Upper lobe of left lung (tissue), 4 donors: ENCODE measurements around the gene DCLRE1C.

Experiments used
- EP300 ChIP-seq, 4 donors: sonication (generic); formaldehyde crosslinking; IDR thresholded peaks; one replicate each; pipeline ENCODE4 v1.5.1; 2017; ENCODE audit warnings: antibody characterized with exemption in 4 of 4, control low read depth in 2 of 4
- POLR2A ChIP-seq, 4 donors: fragments of 450-650 bp; IDR thresholded peaks; one replicate each; pipeline ENCODE4 v1.5.1; 2016 to 2017; ENCODE audit warnings: antibody characterized with exemption in 4 of 4, mild to moderate bottlenecking in 2 of 4
- POLR2AphosphoS5 ChIP-seq, 2 donors: sonication (generic); formaldehyde crosslinking; IDR thresholded peaks; one replicate each; pipeline ENCODE4 v1.5.1; 2017; ENCODE audit warnings: antibody characterized with exemption in 2 of 2
- TF ChIP-seq, protein P1 (sequence below), 6 experiments: fragments of 450-650 bp in 4 of 6; fragments of 200-600 bp in 2 of 6; sonication (generic) in 2 of 6; IDR thresholded peaks; one replicate each; pipeline ENCODE4 v1.5.1; 2016 to 2019; ENCODE audit warnings: antibody characterized with exemption in 6 of 6

DNA sequence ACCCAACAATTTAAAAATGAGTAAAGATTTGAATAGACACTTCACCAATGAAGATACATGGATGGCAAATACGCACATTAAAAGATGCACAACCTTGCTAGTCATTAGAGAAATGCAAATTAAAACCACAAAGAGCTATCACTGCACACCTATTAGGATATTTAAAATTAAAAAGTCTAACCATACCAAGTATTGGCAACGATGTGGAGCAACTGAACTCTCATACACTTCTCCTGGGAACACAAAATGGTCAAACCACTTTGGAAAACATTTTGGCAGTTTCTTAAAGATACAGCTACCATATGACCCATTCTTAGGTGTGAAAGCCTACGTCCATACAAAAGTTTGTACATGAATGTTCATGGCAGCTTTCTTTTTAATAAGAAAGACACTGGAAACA, 36.1 kb downstream of the DCLRE1C start:
- TF ChIP-seq, protein P1, sequence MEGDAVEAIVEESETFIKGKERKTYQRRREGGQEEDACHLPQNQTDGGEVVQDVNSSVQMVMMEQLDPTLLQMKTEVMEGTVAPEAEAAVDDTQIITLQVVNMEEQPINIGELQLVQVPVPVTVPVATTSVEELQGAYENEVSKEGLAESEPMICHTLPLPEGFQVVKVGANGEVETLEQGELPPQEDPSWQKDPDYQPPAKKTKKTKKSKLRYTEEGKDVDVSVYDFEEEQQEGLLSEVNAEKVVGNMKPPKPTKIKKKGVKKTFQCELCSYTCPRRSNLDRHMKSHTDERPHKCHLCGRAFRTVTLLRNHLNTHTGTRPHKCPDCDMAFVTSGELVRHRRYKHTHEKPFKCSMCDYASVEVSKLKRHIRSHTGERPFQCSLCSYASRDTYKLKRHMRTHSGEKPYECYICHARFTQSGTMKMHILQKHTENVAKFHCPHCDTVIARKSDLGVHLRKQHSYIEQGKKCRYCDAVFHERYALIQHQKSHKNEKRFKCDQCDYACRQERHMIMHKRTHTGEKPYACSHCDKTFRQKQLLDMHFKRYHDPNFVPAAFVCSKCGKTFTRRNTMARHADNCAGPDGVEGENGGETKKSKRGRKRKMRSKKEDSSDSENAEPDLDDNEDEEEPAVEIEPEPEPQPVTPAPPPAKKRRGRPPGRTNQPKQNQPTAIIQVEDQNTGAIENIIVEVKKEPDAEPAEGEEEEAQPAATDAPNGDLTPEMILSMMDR (IDR thresholded peaks at IDR 0.05): no peak
- no peak for TF ChIP-seq POLR2AphosphoS5 (IDR thresholded peaks at IDR 0.05)
- no peak for TF ChIP-seq POLR2A (IDR thresholded peaks at IDR 0.05)
- TF ChIP-seq EP300 (IDR thresholded peaks at IDR 0.05): no peak
